GOT3 (cell line): ENCODE measurements around the gene KLRK1.
"Not testable (repeated sequence)": the region's sequence is repeated elsewhere in the genome, so short reads cannot be mapped to it uniquely, and the experiment has no call there.

Source experiments
- DNase-seq: peaks from one replicate; lab custom pipeline; 2025; ENCODE audit warnings: mixed read lengths; lab: John Stamatoyannopoulos, UW

Gene KLRK1

GRCh38 chr12:10388624-10389413 is 1.0 kb downstream of the KLRK1 start:
- DNase-seq, result no peak

- DNase-seq, result not testable (repeated sequence)
Measured at GRCh38 chr12:10387498-10387897, 2.3 kb downstream of the KLRK1 start.

- no peak for DNase-seq
Measured at GRCh38 chr12:10386857-10387256, 3.0 kb downstream of the KLRK1 start.

- no peak for DNase-seq
Measured at GRCh38 chr12:10385166-10385613, 4.7 kb downstream of the KLRK1 start.

GRCh38 chr12:10384191-10384590 is 5.7 kb downstream of the KLRK1 start:
- no peak for DNase-seq

GRCh38 chr12:10381928-10382628 is 7.8 kb downstream of the KLRK1 start:
- no peak for DNase-seq

GRCh38 chr12:10378737-10379136 is 11.1 kb downstream of the KLRK1 start:
- not testable (repeated sequence) for DNase-seq

GRCh38 chr12:10374624-10375018 is 15.2 kb downstream of the KLRK1 start:
- DNase-seq, result no peak

- DNase-seq, result no peak
Measured at GRCh38 chr12:10372559-10372958, 17.3 kb downstream of the KLRK1 start.

GRCh38 chr12:10371893-10372535 is 17.8 kb downstream of the KLRK1 start:
- not testable (repeated sequence) for DNase-seq

GRCh38 chr12:10369557-10370415 is 20.1 kb downstream of the KLRK1 start:
- DNase-seq, result no peak

GRCh38 chr12:10368206-10369171 is 21.4 kb downstream of the KLRK1 start:
- no peak for DNase-seq

- DNase-seq, result not testable (repeated sequence)
Measured at GRCh38 chr12:10367714-10368113, 22.1 kb downstream of the KLRK1 start.

GRCh38 chr12:10366875-10367274 is 23.0 kb downstream of the KLRK1 start:
- no peak for DNase-seq

- no peak for DNase-seq
Measured at GRCh38 chr12:10365696-10366405, 24.0 kb downstream of the KLRK1 start.

GRCh38 chr12:10364815-10365622 is 24.8 kb downstream of the KLRK1 start:
- DNase-seq, result peak; percentile 24

GRCh38 chr12:10363914-10364814 is 25.7 kb downstream of the KLRK1 start:
- no peak for DNase-seq

GRCh38 chr12:10363658-10363913 is 26.3 kb downstream of the KLRK1 start:
- no peak for DNase-seq
